Transverse colon (tissue), 4 donors: ENCODE data around the gene CEND1. TPM values are rescaled to one million over a fixed set of nuclear protein-coding genes. Genes with fewer than 3 reads are reported as not detected.

Experiments used
- DNase-seq: peaks from one replicate; pipeline ENCODE4 v3.0.0-alpha.2; 2019
- H3K27ac ChIP-seq, 4 donors: fragments of 200-600 bp; sonication (generic); 2 replicates each; pipeline ENCODE4 v1.5.1; 2016 to 2018; ENCODE audit warnings: inconsistent platforms in 4 of 4
- H3K27me3 ChIP-seq: fragments of 200-600 bp; sonication (generic); 2 replicates; pipeline ENCODE4 v1.5.1; 2017; ENCODE audit warnings: inconsistent platforms
- H3K36me3 ChIP-seq, 4 donors: fragments of 200-600 bp; sonication (generic); 2 replicates each; pipeline ENCODE4 v1.5.1; 2017 to 2019; ENCODE audit warnings: inconsistent platforms in 4 of 4
- H3K4me1 ChIP-seq, 4 donors: fragments of 200-600 bp; sonication (generic); 2 replicates each; pipeline ENCODE4 v1.5.1; 2017 to 2020; ENCODE audit warnings: inconsistent platforms in 4 of 4
- H3K4me3 ChIP-seq, 4 donors: fragments of 200-600 bp; sonication (generic); 1 replicate in 1 of 4; 2 replicates in 3 of 4; pipeline versions ENCODE4 v1.5.1 to v1.6.1; 2017 to 2019; ENCODE audit warnings: inconsistent platforms in 4 of 4
- H3K9me3 ChIP-seq, 2 donors: fragments of 200-600 bp; sonication (generic); 2 replicates each; pipeline ENCODE4 v1.5.1; 2017 to 2019; ENCODE audit warnings: inconsistent platforms in 2 of 2
- CTCF ChIP-seq, 5 experiments: fragments of 200-600 bp in 3 of 5; fragments of 450-650 bp in 2 of 5; sonication (generic) in 3 of 5; IDR thresholded peaks; 1 replicate in 2 of 5; 2 replicates in 3 of 5; pipeline ENCODE4 v1.5.1; 2016 to 2017; ENCODE audit warnings: antibody characterized with exemption in 5 of 5, inconsistent platforms in 3 of 5, mild to moderate bottlenecking in 2 of 5, moderate library complexity in 1 of 5
- EP300 ChIP-seq: sonication (generic); formaldehyde crosslinking; IDR thresholded peaks from one replicate; pipeline ENCODE4 v1.6.1; 2017; ENCODE audit warnings: antibody characterized with exemption, low read depth
- POLR2A ChIP-seq: fragments of 450-650 bp; IDR thresholded peaks from one replicate; pipeline ENCODE4 v1.6.1; 2016; ENCODE audit warnings: antibody characterized with exemption, mild to moderate bottlenecking, moderate library complexity
- POLR2AphosphoS5 ChIP-seq, 3 donors: sonication (generic); formaldehyde crosslinking; IDR thresholded peaks; one replicate each; pipeline ENCODE4 v1.6.1; 2016; ENCODE audit warnings: antibody characterized with exemption in 3 of 3
- WGBS, 2 donors: methylation state at CpG; one replicate each; pipeline ENCODE4 v1.1.5; 2018; ENCODE audit warnings: low coverage in 1 of 2; 5-methylcytosine and 5-hydroxymethylcytosine counted together
- in situ Hi-C, 4 donors: fragments of 200-750 bp; cut with MboI; loops; one replicate each; pipeline versions ENCODE4 v1.15.0 to v1.15.1; 2017; ENCODE audit warnings: low sequenced_read_pairs in 3 of 4, low pct_ligation_motif_present in 1 of 4, low pct_unique_long_range_greater_than_20kb in 1 of 4
- intact Hi-C: fragments of 100-400 bp; cut with DNase I; formaldehyde crosslinking; loops from one replicate; pipeline ENCODE4 v1.15.1; 2023; ENCODE audit warnings: low total_unique reads
- total RNA-seq, 4 donors: library from RNA; depleted of rRNA; stranded (reverse); fragments of >200 nt; gene quantifications; one replicate each; pipeline ENCODE4 v1.1.0, GENCODE V29; 2016

The CEND1 gene
- total RNA-seq, 4 donors from 2014 or later, result 0.79 to 1.2 TPM; not detected in 2

GRCh38 chr11:776561-777287 lies 13.2 kb downstream of the CEND1 start:
- Histone ChIP-seq H3K36me3 (no peaks in the 10 kb centered on the region), H3K27me3 (no peaks in the 10 kb centered on the region), H3K4me3 (peak overlapping the region; percentile 93 to 97 (median 95)), H3K4me1 (peaks cover 24 to 29% (median 27%) of the 10 kb centered on the region in 4 donors), H3K27ac (peak overlapping the region; percentile 88 to 93 (median 89)), H3K9me3 (no peaks in the 10 kb centered on the region)
- DNase-seq, result no peak
- TF ChIP-seq POLR2A, result no peak
- no peak for TF ChIP-seq POLR2AphosphoS5 (IDR thresholded peaks at IDR 0.05)
- TF ChIP-seq EP300, result no peak
- no peak for TF ChIP-seq CTCF (IDR thresholded peaks at IDR 0.05)
- in situ Hi-C loops, result no loop called here
- WGBS, 2 donors, result 1% methylated on average over 19 of the region's 65 CpGs; no CpG with 5 or more reads in 1 of the 2 donors
- intact Hi-C loops, result no loop called here

DNA sequence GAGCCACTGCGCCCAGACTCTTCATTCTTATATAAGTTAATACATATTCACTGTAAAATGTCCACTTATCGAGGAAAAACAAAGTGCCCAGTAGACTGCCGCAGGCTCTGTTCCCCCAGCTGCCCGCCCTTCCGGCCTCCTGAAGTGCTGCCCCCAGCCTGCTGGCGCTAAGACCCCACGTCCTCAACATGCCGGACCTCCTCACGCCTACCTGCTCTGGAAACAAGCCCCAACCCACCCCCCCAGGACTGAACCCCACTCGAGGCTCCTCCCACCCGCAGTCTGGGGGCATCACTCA lies 13.7 kb downstream of the CEND1 start:
- in situ Hi-C loops (no loop called here), intact Hi-C loops (no loop called here)
- TF ChIP-seq POLR2A (no peak), POLR2AphosphoS5 (IDR thresholded peaks at IDR 0.05) (no peak), EP300 (no peak), CTCF (IDR thresholded peaks at IDR 0.05) (no peak)
- H3K27ac ChIP-seq, result peak overlapping the region in 3 of 4 donors; percentile 88 to 93 (median 89)
- no peaks in the 10 kb centered on the region for H3K9me3 ChIP-seq
- peaks cover 24 to 29% (median 27%) of the 10 kb centered on the region in 4 donors for H3K4me1 ChIP-seq
- WGBS, 2 donors, result 25 to 83% methylated on average over 1 to 11 of the region's 11 CpGs
- no peaks in the 10 kb centered on the region for H3K27me3 ChIP-seq
- H3K36me3 ChIP-seq, result peaks cover 0 to 5% (median 0%) of the 10 kb centered on the region in 4 donors
- peak overlapping the region; percentile 93 to 97 (median 95) for H3K4me3 ChIP-seq
- no peak for DNase-seq

GRCh38 chr11:774873-775592 lies 14.9 kb downstream of the CEND1 start:
- intact Hi-C loops (no loop called here), in situ Hi-C loops (no loop called here)
- H3K4me1 ChIP-seq, result peaks cover 24 to 29% (median 27%) of the 10 kb centered on the region in 4 donors
- no peaks in the 10 kb centered on the region for H3K9me3 ChIP-seq
- TF ChIP-seq POLR2A, result no peak
- TF ChIP-seq EP300, result no peak
- no peak for TF ChIP-seq POLR2AphosphoS5 (IDR thresholded peaks at IDR 0.05)
- no peak for TF ChIP-seq CTCF (IDR thresholded peaks at IDR 0.05)
- H3K4me3 ChIP-seq, result no peak overlapping the region
- no peak for DNase-seq
- no peaks in the 10 kb centered on the region for H3K27me3 ChIP-seq
- H3K27ac ChIP-seq, result no peak overlapping the region
- WGBS, 2 donors, result 76% methylated on average over 20 of the region's 20 CpGs; no CpG with 5 or more reads in 1 of the 2 donors
- peaks cover 0 to 16% (median 0%) of the 10 kb centered on the region in 4 donors for H3K36me3 ChIP-seq

GRCh38 chr11:773830-774229 lies 16.1 kb downstream of the CEND1 start:
- no peak for DNase-seq
- H3K27me3 ChIP-seq, result no peaks in the 10 kb centered on the region
- TF ChIP-seq EP300, result no peak
- WGBS, 2 donors, result 96% methylated on average over 9 of the region's 9 CpGs; no CpG with 5 or more reads in 1 of the 2 donors
- no peak overlapping the region for H3K4me3 ChIP-seq
- H3K4me1 ChIP-seq, result peaks cover 21 to 28% (median 27%) of the 10 kb centered on the region in 4 donors
- H3K9me3 ChIP-seq, result no peaks in the 10 kb centered on the region
- in situ Hi-C loops, result no loop called here
- intact Hi-C loops, result no loop called here
- H3K36me3 ChIP-seq, result peaks cover 0 to 16% (median 0%) of the 10 kb centered on the region in 4 donors
- H3K27ac ChIP-seq, result no peak overlapping the region
